HG03558 (cell line): Measurements from ENCODE around the gene TICRR.
"Not testable (repeated sequence)": the region's sequence is repeated elsewhere in the genome, so short reads cannot be mapped to it uniquely, and the experiment has no call there.

ENCODE experiments used
- ATAC-seq: cut with Tn5 transposase; IDR thresholded peaks from one replicate; pipeline ENCODE4 v1.9.1; 2021; ENCODE audit warnings: moderate number of reproducible peaks; ENCODE audit not compliant: unreplicated experiment; ENCODE audit errors: extremely low read depth

The TICRR gene

DNA sequence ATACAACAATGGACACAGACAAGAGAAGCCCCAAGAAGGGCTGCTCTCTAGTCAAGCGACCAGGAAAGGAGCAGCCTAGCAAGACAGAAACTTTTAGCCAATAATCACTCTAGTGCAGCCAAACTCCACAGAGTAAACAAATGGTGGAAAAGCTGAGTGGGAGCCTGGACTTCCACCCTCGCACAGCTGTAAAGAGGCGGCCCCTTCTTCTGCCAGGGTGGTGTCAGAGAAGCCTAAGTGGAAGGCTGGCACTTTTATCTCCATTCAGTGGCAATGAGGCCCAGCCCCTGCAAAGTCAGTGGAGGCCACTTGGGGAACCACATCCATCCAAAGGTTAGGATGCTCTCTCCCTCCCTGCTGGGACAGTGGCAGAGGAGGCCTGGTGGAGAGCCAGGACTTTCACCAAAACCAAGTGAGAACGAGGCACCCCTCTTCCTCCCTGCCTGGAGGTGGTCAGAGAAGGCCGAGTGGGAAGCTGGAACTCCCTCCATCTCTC, 15.5 kb upstream of the TICRR start:
- no peak for ATAC-seq

GRCh38 chr15:89566181-89566580, 9.1 kb upstream of the TICRR start:
- ATAC-seq, result no peak

DNA sequence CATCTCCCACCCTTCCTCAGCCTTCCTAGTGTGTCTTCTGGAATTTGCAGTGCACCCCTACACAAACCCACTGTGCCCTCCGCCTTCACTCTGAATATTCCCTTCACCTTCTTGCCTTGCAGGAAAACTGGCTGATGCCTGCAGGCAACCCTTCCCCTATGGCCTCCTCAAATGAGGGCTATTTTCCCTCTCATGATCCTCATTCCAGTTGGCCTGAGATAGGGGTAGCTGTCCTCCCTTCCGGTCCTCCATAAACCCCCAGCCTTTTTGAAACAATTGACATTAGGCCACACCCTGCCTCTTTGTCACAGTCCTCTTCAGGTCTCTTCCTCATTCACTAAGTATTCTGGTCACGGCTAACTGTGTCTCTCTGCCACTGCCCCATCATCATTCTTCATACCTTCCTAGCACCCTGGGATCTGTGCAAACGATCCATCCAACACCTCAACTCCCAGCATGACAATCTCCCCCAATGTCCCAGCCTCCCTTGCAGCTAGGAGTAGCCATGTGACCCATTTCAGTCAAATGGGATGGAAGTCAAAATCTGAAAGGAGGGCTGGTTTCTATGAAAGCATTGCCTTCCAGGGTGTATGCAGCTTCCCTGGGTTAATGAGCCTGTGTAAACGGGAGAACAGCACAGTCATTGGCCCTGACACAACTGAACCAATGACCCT, 8.5 kb upstream of the TICRR start:
- ATAC-seq, result no peak

DNA sequence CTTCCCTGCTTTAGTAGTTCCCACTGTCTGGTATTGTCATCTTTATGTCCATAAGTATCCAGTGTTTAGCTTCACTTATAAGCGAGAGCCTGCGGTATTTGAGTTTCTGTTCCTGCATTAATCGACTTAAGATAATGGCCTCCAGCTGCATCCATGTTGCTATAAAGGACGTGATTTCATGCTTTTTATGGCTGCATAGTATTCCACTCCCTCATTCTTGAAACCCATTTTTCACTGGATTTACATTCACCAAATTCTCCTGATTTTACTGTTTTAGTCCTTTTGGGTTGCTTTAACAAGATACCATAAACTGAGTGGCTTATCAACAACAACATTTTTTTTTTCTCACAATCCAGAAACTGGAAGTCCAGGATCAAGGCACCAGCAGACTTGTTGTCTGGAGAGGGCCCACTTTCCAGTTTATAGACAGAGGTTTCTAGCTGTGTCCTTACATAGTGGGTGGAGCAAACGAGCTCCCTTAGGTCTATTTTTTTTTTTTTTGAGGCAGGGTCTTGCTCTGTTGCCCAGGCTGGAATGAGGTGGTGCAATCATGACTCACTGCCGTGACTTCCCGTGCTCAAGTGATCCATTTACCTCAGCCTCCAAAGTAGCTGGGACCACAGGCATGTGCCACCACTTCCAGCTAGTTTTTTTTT, 6.1 kb upstream of the TICRR start:
- no peak for ATAC-seq

- peak; percentile 3 for ATAC-seq
These were observed 567 bp downstream of the TICRR start for GRCh38 chr15:89575656-89576416.

- no peak for ATAC-seq
These were observed 1.1 kb downstream of the TICRR start for GRCh38 chr15:89576417-89576773.

DNA sequence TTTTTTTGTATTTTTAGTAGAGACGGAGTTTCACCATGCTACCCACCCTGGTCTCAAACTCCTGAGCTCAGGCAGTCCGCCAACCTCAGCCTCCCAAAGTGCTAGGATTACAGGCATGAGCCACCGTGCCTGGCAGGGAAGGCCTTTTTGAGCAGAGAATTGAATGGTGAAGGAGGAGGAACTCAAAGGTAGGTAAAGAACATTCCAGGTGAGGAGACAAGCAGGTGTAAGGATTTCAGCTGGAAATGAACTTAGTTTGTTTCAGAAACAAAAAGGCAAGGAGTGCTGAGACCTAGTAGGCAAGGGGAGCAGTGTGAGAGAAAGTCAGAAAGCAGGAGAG, 2.5 kb downstream of the TICRR start:
- no peak for ATAC-seq

- ATAC-seq, result no peak
These were observed 2.9 kb downstream of the TICRR start for GRCh38 chr15:89578146-89578545.

- ATAC-seq, result not testable (repeated sequence)
These were observed 5.5 kb downstream of the TICRR start for GRCh38 chr15:89580747-89581146.

GRCh38 chr15:89586651-89587050, 11.4 kb downstream of the TICRR start:
- ATAC-seq, result no peak

DNA sequence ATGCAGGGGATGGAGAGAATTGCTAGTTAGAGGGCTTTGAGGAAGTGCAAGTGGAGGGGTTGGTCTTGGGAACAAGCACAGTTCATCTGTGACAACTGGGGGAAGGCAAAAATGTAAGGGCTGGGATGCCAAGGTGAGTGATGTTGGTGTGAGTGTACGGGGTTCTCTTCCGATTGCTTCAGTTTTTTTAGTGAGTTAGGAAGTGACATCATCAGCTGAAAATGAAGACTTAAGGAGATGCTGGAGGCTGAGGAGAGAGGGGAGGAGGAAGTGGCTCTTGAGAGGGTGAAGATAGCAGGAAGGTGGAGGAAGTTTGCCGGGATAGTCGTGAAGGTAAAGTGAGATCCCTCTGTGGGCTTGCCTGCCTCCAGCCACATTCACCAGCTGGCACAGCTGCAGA, 12.7 kb downstream of the TICRR start:
- ATAC-seq, result no peak

GRCh38 chr15:89591834-89592233, 16.6 kb downstream of the TICRR start:
- no peak for ATAC-seq

DNA sequence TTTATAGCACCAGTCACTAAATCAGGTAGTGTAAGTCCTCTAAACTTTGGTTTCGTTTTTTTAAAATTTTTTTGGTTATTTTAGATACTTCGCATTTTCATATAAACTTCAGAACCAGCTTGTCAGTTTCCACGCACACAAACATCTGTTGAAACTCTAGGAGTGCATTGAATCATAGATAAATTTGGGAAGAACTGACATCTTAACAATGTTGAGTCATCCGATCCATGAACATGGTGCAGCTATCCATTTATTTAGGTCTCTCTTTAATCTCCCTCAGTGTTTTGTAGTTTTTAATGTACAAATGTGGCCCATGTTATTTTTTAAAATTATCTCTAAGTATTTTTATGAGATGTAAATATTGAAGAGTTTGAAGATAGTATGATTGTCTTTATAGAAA, 17.7 kb downstream of the TICRR start:
- ATAC-seq, result no peak

DNA sequence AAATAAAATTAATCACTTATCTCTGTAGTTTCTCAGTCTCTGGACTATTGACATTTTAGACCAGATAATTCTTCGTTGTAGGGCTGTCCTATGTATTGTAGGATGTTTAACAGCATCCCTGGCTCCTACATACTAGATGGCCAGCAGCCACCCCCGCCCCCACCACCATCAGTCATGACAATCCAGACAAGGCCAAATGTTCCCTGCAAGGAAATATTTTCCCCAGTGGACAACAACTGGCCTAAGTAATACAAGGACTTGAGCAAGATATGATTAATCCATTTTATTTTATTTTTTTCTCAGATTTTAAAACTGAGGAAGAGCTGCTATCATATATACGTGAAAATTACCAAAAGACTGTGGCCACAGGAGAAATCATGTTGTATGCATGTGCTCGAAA, 23.8 kb downstream of the TICRR start:
- ATAC-seq, result no peak

GRCh38 chr15:89611317-89611716, 36.0 kb downstream of the TICRR start:
- no peak for ATAC-seq

DNA sequence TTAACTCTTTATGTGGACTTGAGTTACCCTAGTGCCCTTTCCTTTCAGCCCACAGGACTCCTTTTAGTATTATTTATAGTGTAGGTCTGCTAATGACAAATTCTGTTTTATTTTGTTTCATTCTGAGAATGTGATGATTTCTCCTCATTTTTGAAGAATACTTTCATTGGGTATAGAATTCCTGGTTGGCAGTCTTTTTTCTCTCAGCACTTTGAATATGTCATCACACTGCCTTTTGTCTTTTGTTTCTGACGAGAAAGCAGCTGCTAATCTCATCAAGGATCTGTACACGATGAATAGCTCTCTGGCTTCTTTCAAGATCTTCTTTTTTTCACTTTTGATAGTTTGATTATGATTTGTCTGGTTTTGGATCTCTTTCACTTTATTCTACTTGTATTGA, 37.8 kb downstream of the TICRR start:
- ATAC-seq, result no peak

DNA sequence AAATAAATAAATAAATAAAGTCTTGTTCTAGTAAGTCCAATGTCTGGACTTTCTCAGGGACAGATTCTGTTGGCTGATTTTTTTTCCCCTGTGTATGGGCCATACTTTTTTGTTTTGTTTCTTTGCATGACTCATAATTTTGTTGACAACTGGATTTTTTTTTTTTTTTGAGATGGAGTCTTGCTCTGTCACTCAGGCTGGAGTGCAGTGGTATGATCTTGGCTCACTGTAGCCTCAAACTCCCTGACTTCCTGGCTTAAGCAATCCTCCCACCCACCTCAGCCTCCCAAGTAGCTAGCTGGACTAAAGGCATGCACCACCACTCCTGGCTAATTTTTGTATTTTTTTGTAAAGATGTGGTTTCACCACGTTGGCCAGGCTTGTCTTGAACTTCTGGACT, 38.9 kb downstream of the TICRR start:
- ATAC-seq, result no peak

DNA sequence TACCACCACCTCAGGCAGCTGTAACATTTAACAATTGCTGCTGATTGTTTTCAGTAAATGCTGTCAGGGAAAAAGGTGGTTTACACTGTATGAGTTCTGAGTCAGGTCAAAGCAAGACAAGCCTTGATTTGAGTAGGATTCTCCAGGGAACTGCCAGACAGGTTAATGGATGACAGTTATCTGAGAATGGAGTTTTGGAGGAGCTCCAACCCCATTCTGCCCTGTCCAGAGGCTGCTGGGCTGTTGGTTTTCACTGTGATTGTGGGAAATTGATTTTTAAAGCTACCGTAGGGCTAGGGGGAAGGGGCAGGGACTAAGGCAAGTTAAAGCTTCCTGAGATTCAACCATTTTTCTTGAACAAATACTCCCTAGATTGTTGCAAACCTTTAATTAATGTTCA, 39.9 kb downstream of the TICRR start:
- ATAC-seq, result no peak

DNA sequence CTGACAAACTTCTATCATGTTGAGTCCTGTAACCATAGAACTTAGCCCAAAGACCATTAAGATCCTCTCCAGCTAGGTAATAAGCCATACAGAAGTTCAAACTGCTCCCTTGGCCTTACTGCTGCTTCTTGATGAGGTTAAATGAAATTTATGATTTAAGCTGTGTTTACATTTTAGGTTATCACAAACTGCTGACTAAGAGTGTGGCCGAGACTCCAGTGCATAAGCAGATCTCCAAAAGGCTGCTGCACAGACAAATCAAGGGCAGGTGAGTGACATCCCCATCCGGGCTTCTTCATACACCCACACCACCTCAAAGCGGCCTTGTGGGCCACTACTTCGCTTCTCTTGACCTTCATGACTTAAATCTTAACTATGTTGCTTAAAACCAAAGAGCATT, 41.0 kb downstream of the TICRR start:
- no peak for ATAC-seq

GRCh38 chr15:89621547-89621946, 46.3 kb downstream of the TICRR start:
- no peak for ATAC-seq

DNA sequence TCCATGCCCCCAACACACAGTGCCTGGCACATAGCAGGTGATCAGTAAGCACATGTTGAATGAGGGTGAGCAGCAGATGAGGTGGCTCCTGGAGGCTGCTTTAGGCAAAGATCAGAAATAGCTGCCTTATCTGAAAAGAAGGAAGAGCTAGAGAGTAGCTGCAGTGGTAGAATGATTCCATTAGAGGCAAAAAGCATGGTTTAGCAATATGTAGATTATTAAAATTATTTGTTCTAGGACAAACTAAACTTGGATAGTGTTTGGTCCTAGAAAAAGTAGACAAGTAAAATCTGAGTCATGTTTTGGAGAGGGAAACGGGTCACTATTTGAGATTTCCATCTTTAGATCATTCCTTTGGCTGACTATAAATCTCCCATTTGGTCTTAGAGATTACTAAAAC, 47.9 kb downstream of the TICRR start:
- ATAC-seq, result no peak

GRCh38 chr15:89625716-89626115, 50.4 kb downstream of the TICRR start:
- ATAC-seq, result no peak
